Activated CD8-positive, alpha-beta memory T cell treated with anti-CD3 and anti-CD28 coated beads for 24 hours (primary cell): ENCODE measurements around the gene ATXN7L1.
"Not testable (repeated sequence)": the region's sequence is repeated elsewhere in the genome, so short reads cannot be mapped to it uniquely, and the experiment has no call there.

Experiments used
- DNase-seq: peaks from one replicate; pipeline ENCODE4 v3.0.0-alpha.2; 2020

ATXN7L1 gene

GRCh38 chr7:105800442-105800841 is 76.0 kb downstream of the ATXN7L1 start:
- no peak for DNase-seq

- no peak for DNase-seq
Observed at GRCh38 chr7:105799677-105800076, 76.7 kb downstream of the ATXN7L1 start.

GRCh38 chr7:105799006-105799405 is 77.4 kb downstream of the ATXN7L1 start:
- DNase-seq = no peak

GRCh38 chr7:105797652-105798051 is 78.7 kb downstream of the ATXN7L1 start:
- no peak for DNase-seq

- DNase-seq = no peak
Observed at GRCh38 chr7:105796365-105796764, 80.0 kb downstream of the ATXN7L1 start.

GRCh38 chr7:105794741-105795729 is 81.4 kb downstream of the ATXN7L1 start:
- DNase-seq = no peak

- no peak for DNase-seq
Observed at GRCh38 chr7:105792488-105793370, 83.7 kb downstream of the ATXN7L1 start.

GRCh38 chr7:105791926-105792325 is 84.5 kb downstream of the ATXN7L1 start:
- DNase-seq = no peak

- no peak for DNase-seq
Observed at GRCh38 chr7:105790996-105791395, 85.4 kb downstream of the ATXN7L1 start.

- DNase-seq = not testable (repeated sequence)
Observed at GRCh38 chr7:105790452-105790851, 85.9 kb downstream of the ATXN7L1 start.

GRCh38 chr7:105788816-105789349 is 87.5 kb downstream of the ATXN7L1 start:
- no peak for DNase-seq

GRCh38 chr7:105788356-105788755 is 88.0 kb downstream of the ATXN7L1 start:
- DNase-seq = no peak

- DNase-seq = no peak
Observed at GRCh38 chr7:105787793-105788192, 88.6 kb downstream of the ATXN7L1 start.

GRCh38 chr7:105786520-105787470 is 89.6 kb downstream of the ATXN7L1 start:
- no peak for DNase-seq

GRCh38 chr7:105782391-105783042 is 93.9 kb downstream of the ATXN7L1 start:
- no peak for DNase-seq

GRCh38 chr7:105779856-105780780 is 96.3 kb downstream of the ATXN7L1 start:
- DNase-seq = no peak

- DNase-seq = no peak
Observed at GRCh38 chr7:105778956-105779355, 97.4 kb downstream of the ATXN7L1 start.

GRCh38 chr7:105776986-105777910 is 99.2 kb downstream of the ATXN7L1 start:
- no peak for DNase-seq
